HepG2 (cell line): ENCODE data around the gene TERC. TPM values are rescaled to one million over a fixed set of nuclear protein-coding genes. Genes with fewer than 3 reads are reported as not detected.
A peak's percentile ranks its signal among the peaks of the same experiment; 100 is the strongest.

Experiments used
- AHDC1 ChIP-seq: sonication (generic); formaldehyde crosslinking; IDR thresholded peaks from 2 replicates; pipeline ENCODE4 v1.5.1; 2020; ENCODE audit warnings: mild to moderate bottlenecking, missing genetic modification reagents, borderline replicate concordance
- CBX1 ChIP-seq: IDR thresholded peaks from one replicate; pipeline ENCODE4 v1.6.1; 2016; ENCODE audit warnings: antibody characterized with exemption, low read depth
- KLF13 ChIP-seq: sonication (generic); formaldehyde crosslinking; IDR thresholded peaks from 2 replicates; pipeline ENCODE4 v1.4.0; 2020; ENCODE audit warnings: mild to moderate bottlenecking, missing genetic modification reagents
- KLF9 ChIP-seq: IDR thresholded peaks from 2 replicates; pipeline ENCODE4 v1.6.1; 2016; ENCODE audit warnings: low read depth
- LCORL ChIP-seq, 2 experiments: fragments of 450-650 bp in 1 of 2; sonication (generic) in 1 of 2; formaldehyde crosslinking in 1 of 2; IDR thresholded peaks; 2 replicates each; pipeline versions ENCODE4 v1.5.0 to v1.6.1; 2017 to 2020; ENCODE audit warnings: antibody characterized with exemption in 1 of 2, missing genetic modification reagents in 1 of 2
- NFE2L1 ChIP-seq: sonication (generic); formaldehyde crosslinking; IDR thresholded peaks from 2 replicates; pipeline ENCODE4 v1.4.0; 2020; ENCODE audit warnings: missing genetic modification reagents, mild to moderate bottlenecking, borderline replicate concordance
- ZBTB4 ChIP-seq: sonication (generic); formaldehyde crosslinking; IDR thresholded peaks from 2 replicates; pipeline ENCODE4 v1.4.0; 2020; ENCODE audit warnings: missing genetic modification reagents, mild to moderate bottlenecking, borderline replicate concordance
- ZNF225 ChIP-seq: sonication (generic); formaldehyde crosslinking; IDR thresholded peaks from 2 replicates; pipeline ENCODE4 v1.4.0; 2020; ENCODE audit warnings: mild to moderate bottlenecking, missing genetic modification reagents
- ZNF383 ChIP-seq: sonication (generic); formaldehyde crosslinking; IDR thresholded peaks from 2 replicates; pipeline ENCODE4 v1.4.0; 2020; ENCODE audit warnings: missing genetic modification reagents, mild to moderate bottlenecking, borderline replicate concordance
- ZNF460 ChIP-seq: sonication (generic); formaldehyde crosslinking; IDR thresholded peaks from 2 replicates; pipeline ENCODE4 v1.5.1; 2020; ENCODE audit warnings: missing genetic modification reagents, mild to moderate bottlenecking, borderline replicate concordance
- ZNF501 ChIP-seq: sonication (generic); formaldehyde crosslinking; IDR thresholded peaks from 2 replicates; pipeline ENCODE4 v1.5.1; 2020; ENCODE audit warnings: mild to moderate bottlenecking, moderate library complexity, missing genetic modification reagents
- polyA plus RNA-seq, 8 experiments: library from polyadenylated mRNA; depleted of rRNA in 3 of 8; stranded (reverse) in 7 of 8; unstranded in 1 of 8; fragments of >200 nt; fragmentation: Illumina TruSeq in 4 of 8; extraction: Trizol in 4 of 8; gene quantifications; 2 replicates each; pipeline versions ENCODE4 v1.2.1 to v1.2.3, GENCODE V29; 2011 to 2016; ENCODE audit warnings: low read depth in 4 of 8, missing spikeins in 1 of 8, mixed read lengths in 1 of 8; ENCODE audit not compliant: insufficient read depth in 1 of 8
- total RNA-seq, 5 experiments: library from RNA; depleted of rRNA; stranded (reverse); fragments of >200 nt; fragmentation: Illumina TruSeq; extraction: Trizol; gene quantifications; 2 replicates each; pipeline ENCODE4 v1.2.3, GENCODE V29; 2016; ENCODE audit warnings: low read depth in 1 of 5
- TF ChIP-seq, protein P1 (sequence below): sonication (generic); formaldehyde crosslinking; IDR thresholded peaks from 2 replicates; pipeline ENCODE4 v1.5.0; 2020; ENCODE audit warnings: missing genetic modification reagents
- TF ChIP-seq, protein P2 (sequence below): fragments of 450-650 bp; IDR thresholded peaks from 2 replicates; pipeline ENCODE4 v1.6.1; 2016
- TF ChIP-seq, protein P3 (sequence below): sonication (generic); formaldehyde crosslinking; IDR thresholded peaks from 2 replicates; pipeline ENCODE4 v1.5.0; 2020; ENCODE audit warnings: missing genetic modification reagents

The TERC gene
- total and polyA plus RNA-seq, 2 of the 13 experiments (the other 11 are each of a cell fraction or from before 2014, with no cell fraction given), result 1.3 to 74.6 TPM

GRCh38 chr3:169772897-169773816, 8.3 kb upstream of the TERC start, which contains the start of gene MYNN (continued):
- no peak for TF ChIP-seq AHDC1 (CRISPR knock-in tag)
- peak; percentile 91 for TF ChIP-seq ZNF501 (CRISPR knock-in tag)
- peak; percentile 21; the same call in 1 of the 2 replicates for TF ChIP-seq KLF9
- peak; percentile 93; the same call in 1 of the 2 replicates for TF ChIP-seq ZNF383 (CRISPR knock-in tag)
- no peak for TF ChIP-seq LCORL (IDR thresholded peaks at IDR 0.05)
- peak; percentile 49; the same call in 1 of the 2 replicates for TF ChIP-seq LCORL (CRISPR knock-in tag; IDR thresholded peaks at IDR 0.05)
- no peak for TF ChIP-seq NFE2L1 (CRISPR knock-in tag)
- TF ChIP-seq ZNF225 (CRISPR knock-in tag), result peak; percentile 83
- TF ChIP-seq, protein P1, sequence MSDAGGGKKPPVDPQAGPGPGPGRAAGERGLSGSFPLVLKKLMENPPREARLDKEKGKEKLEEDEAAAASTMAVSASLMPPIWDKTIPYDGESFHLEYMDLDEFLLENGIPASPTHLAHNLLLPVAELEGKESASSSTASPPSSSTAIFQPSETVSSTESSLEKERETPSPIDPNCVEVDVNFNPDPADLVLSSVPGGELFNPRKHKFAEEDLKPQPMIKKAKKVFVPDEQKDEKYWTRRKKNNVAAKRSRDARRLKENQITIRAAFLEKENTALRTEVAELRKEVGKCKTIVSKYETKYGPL (CRISPR knock-in tag), result 0 out of 2 replicates have a peak, but pooled peaks have one; percentile 54
- no peak for TF ChIP-seq ZBTB4 (CRISPR knock-in tag)
- TF ChIP-seq, protein P2, sequence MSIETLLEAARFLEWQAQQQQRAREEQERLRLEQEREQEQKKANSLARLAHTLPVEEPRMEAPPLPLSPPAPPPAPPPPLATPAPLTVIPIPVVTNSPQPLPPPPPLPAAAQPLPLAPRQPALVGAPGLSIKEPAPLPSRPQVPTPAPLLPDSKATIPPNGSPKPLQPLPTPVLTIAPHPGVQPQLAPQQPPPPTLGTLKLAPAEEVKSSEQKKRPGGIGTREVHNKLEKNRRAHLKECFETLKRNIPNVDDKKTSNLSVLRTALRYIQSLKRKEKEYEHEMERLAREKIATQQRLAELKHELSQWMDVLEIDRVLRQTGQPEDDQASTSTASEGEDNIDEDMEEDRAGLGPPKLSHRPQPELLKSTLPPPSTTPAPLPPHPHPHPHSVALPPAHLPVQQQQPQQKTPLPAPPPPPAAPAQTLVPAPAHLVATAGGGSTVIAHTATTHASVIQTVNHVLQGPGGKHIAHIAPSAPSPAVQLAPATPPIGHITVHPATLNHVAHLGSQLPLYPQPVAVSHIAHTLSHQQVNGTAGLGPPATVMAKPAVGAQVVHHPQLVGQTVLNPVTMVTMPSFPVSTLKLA, result peak; percentile 21; the same call in 1 of the 2 replicates
- TF ChIP-seq, protein P3, sequence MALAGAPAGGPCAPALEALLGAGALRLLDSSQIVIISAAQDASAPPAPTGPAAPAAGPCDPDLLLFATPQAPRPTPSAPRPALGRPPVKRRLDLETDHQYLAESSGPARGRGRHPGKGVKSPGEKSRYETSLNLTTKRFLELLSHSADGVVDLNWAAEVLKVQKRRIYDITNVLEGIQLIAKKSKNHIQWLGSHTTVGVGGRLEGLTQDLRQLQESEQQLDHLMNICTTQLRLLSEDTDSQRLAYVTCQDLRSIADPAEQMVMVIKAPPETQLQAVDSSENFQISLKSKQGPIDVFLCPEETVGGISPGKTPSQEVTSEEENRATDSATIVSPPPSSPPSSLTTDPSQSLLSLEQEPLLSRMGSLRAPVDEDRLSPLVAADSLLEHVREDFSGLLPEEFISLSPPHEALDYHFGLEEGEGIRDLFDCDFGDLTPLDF, result no peak
- no peak for TF ChIP-seq CBX1
- no peak for TF ChIP-seq ZNF460 (CRISPR knock-in tag)
- no peak for TF ChIP-seq KLF13
